Cerebellar cortex (tissue), 1 donor: Measurements from ENCODE around the gene COL23A1.
A peak's percentile ranks its signal among the peaks of the same experiment; 100 is the strongest.
"Not testable (repeated sequence)": the region's sequence is repeated elsewhere in the genome, so short reads cannot be mapped to it uniquely, and the experiment has no call there.

Source experiments
- DNase-seq: peaks from one replicate; pipeline ENCODE4 v3.0.0-alpha.2; 2015; ENCODE audit warnings: low spot score

The COL23A1 gene

GRCh38 chr5:178206166-178207101 lies 383.8 kb downstream of the COL23A1 start:
- DNase-seq: no peak

DNA sequence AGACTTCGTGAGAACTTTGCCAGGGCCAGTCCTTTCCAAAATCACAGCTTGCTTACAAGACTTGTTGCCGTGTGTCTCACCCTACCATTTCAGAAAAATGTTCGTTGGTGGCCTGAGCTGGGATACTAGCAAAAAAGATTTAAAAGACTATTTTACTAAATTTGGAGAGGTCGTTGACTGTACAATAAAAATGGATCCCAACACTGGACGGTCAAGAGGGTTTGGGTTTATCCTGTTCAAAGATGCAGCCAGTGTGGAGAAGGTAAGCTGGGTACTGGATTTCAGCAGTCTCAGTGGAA lies 384.5 kb downstream of the COL23A1 start:
- DNase-seq: no peak

GRCh38 chr5:178204935-178205748 lies 385.1 kb downstream of the COL23A1 start:
- peak; percentile 51 for DNase-seq

DNA sequence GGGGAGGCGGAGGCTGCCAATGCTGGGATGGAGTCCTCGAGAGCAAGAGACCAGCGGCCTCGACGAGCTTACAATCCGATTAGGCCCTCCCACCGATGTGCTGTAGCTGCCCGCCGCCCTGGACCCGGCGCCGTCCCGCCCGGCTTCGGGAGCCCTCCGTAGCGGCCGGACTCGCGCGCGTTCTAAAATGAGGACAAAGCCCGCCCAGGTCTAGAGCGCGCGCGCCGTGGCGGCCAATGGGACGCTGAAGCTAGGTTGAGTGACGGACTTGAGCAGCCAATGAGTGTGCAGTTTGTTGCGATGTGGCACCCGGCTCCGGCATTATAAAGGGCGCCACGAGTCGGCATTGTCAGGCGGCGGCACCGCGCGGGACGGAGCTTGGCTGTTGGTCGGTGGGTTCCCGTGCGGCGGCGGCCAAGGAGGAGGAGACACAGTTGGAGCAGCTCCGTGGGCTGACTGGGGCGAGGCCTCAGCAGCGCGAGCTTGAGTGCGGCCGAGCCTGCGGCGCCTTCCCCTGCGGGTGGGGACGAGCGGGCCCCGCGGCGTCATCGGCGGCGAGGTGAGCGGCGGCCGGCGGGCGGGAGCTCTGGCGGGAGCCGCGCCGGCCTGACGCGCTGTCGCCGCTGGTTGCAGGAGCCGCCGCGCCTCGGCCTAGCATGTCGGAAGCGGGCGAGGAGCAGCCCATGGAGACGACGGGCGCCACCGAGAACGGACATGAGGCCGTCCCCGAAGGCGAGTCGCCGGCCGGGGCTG lies 385.8 kb downstream of the COL23A1 start, which contains the start of gene HNRNPAB:
Gene HNRNPAB, plus strand, starts transcription at position 352 of the 753 bp plus-strand sequence. Its CDS starts 305 bp downstream, at position 657.
- DNase-seq: peak; percentile 96

- DNase-seq: no peak
Measured at GRCh38 chr5:178203670-178204181, 386.5 kb downstream of the COL23A1 start.

- DNase-seq: no peak
Measured at GRCh38 chr5:178202541-178202940, 387.7 kb downstream of the COL23A1 start.

- DNase-seq: no peak
Measured at GRCh38 chr5:178201927-178202235, 388.3 kb downstream of the COL23A1 start.

GRCh38 chr5:178201221-178201926 lies 388.8 kb downstream of the COL23A1 start:
- no peak for DNase-seq

DNA sequence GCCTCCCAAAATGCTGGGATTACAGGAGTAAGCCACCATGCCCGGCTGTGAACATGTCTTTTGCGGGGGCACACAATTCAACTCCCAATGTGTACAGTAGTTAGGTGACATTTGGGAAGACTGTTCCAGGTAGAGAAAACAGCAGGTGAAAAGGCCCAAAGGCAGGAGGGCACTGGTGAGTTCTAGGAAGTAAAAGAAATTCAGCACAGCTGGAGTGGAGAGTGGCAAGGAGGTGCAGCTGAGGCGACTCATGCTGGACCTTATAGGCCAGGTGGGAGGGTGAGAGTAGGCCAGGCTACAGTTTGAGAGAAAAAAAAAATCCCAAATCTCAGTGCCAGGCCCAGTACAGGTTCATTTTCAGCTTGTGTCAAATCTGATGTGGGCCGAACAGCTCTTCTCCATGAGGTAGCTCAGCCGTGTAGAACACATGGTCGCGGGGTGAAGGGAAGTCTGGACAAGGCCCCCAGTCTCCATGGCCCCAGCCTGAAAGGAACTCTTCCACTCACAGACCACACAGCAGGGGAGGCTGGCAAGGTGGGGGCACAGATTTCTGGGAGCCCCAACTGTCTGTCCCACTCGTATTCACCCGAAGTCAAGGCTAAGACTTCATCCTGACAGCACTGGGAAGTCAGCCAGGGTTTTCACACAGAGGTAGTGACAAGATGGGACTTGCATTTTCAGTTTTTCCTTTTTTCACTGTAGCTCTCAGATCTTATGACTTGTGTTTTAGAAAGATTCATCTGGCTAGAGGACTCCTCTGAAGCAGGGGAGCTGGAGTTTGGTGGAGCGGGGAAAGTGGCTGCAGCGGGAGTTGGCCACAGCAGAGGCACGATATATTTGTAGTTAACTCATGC lies 390.4 kb downstream of the COL23A1 start:
- DNase-seq: no peak

DNA sequence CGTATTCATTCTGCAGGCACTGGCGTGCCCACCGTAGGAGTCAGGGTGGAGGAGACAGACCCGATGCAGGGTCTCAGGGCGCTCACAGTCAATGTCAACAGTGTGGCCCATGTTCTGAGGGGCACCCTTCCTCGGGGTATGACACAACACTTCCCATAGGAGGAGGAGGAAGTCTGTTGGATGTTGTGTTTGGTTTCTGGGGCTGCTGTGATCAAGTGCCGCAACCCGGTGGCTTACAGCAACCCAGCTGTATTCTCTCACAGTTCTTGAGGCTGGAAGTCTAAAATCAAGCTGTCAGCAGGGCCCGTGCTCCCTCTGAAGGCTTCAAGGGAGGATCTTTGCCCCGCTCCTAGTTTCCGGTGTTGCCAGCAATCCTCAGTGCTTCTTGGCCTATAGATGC lies 391.5 kb downstream of the COL23A1 start:
- no peak for DNase-seq

DNA sequence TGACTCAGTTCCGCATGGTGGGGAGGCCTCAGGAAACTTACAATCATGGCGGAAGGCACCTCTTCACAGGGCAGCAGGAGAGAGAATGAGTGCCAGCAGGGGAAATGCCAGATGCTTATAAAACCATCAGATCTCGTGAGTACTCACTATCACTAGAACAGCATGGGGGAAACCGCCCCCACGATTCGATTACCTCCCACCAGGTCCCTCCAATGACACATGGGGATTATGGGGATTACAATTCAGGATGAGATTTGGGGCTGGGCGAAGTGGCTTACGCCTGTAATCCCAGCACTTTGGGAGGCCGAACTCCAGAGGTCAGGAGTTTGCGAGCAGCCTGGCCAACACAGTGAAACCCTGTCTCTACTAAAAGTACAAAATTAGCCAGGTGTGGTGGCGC lies 392.0 kb downstream of the COL23A1 start:
- DNase-seq: not testable (repeated sequence)

DNA sequence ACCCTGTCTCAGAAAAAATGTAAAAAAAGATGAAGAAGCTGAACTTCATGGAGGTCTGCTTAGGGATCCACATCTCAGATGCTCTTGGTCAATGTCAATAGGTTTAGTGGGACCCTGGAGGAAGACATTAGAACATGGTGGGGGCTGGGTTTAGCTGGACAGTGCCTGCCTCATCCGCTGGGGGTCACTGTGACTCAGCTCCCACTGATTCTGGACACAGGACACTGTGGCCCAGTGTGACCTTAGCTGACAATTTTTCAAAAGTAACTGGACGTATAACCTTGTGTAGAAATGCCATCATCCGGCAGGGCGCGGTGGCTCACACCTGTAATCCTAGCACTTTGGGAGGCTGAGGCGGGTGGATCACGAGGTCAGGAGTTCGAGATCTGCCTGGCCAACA lies 393.2 kb downstream of the COL23A1 start:
- no peak for DNase-seq

DNA sequence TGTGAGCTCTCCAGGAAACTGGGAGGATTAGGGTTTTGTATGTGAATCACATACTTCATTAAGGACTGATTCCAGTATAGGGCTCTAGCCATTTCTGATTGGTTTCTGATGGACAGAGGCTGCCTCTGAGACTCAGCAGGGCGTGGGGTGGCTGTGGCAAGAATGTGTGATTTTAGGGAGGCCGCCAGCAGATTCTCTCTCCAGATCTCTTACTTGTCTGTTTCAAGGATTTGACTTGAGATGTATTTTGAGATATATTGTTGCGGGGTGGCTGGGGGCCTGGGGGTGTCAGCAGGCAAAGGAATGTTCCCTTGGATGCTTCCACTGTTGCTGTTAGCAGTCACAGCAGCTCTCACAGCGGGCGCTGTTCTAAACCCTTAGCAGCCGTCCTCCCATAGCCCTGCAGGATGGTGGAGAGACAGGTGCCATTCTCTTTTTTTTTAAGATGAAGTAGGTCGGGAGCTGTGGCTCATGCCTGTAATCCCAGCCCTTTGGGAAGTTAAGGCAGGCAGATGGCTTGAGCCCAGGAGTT lies 393.8 kb downstream of the COL23A1 start:
- no peak for DNase-seq

DNA sequence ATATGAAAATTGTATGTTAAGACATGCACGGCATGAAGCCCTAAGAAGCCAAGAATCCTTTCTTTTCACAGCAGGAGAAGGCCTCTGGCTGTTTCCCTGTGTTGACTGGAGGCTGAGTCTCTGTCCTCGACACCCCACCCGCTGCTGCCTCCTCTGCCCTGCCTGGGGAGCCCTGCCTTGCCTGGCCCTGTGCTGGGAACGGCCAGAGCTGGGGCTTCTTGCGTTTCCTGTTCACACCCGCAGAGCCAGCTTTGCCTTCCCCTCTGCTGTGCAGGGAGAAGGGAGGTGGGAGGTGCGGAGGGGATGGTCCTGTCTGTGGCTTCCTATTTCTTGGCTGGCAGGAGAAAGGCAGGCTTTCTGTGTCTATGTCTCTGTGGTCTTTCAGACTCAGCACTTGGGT lies 396.2 kb downstream of the COL23A1 start:
- DNase-seq: no peak

GRCh38 chr5:178193251-178193809 lies 396.9 kb downstream of the COL23A1 start:
- no peak for DNase-seq

DNA sequence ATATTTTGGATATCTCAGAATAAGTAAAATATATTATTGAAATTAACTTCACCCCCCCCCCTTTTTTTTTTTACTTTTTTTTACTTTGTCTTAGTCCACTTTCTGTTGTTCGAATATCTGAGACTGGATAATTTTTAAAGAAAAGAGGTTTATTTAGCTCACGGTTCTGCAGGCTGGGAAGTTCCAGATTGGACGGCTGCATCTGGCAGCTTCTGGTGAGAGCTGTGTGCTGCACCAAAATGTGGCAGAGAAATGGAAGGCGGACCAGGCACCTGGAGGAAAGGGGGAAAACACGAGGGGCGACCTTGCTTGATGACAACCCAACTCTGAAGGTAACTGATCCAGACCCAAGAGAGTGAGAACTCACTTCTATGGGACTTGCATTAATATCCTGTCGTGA lies 397.4 kb downstream of the COL23A1 start:
- no peak for DNase-seq

GRCh38 chr5:178192244-178192643 lies 397.9 kb downstream of the COL23A1 start:
- DNase-seq: no peak

DNA sequence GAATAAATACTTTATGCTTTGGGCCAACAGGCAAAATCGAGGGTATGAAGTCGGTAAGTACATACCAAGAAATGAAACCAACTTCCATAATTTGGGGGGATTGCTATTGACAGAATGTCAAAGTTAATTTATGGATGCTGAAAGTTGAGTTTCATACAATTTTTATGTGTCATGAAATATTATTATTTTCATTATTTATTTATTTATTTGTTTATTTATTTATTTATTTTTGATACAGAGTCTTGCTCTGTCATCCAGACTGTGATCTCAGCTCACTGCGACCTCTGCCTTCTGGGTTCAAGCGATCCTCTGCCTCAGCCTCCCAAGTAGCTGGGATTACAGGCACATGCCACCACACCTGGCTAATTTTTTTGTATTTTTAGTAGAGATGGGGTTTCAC lies 398.5 kb downstream of the COL23A1 start:
- DNase-seq: no peak

DNA sequence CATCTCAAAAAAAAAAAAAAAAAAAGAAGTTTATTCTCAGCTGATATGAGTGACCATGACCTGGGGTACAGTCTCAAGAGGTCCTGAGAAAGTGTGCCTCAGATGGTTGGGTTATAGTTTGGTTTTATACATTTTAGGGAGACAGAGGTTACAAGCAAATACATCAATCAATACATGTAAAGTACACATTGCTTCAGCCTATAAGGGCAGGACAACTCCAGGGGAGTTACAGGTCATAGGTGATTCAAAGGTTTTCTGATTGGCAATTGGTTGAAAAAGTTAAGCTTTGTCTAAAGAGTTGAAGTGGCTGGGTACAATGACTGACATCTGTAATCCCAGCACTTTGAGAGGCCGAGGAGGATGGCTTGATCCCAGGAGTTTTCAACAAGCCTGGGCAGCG lies 400.8 kb downstream of the COL23A1 start:
- DNase-seq: no peak
